IMR-90 (cell line): ENCODE results near the gene OR9Q2.

ENCODE experiments used
- CHD1 ChIP-seq: IDR thresholded peaks from 2 replicates; pipeline ENCODE4 v1.6.1; 2012; ENCODE audit warnings: low read depth, low read length, improper control_type of control experiment
- CTCF ChIP-seq: conservative IDR thresholded peaks from 2 replicates; pipeline ENCODE4 v1.5.1; 2012; ENCODE audit warnings: mild to moderate bottlenecking, low read depth, low read length, improper control_type of control experiment
- FOS ChIP-seq: fragments of 150-350 bp; IDR thresholded peaks from 2 replicates; pipeline ENCODE4 v1.6.1; 2016; ENCODE audit warnings: low read depth, low read length
- MAFK ChIP-seq: IDR thresholded peaks from 2 replicates; pipeline ENCODE4 v1.6.1; 2012; ENCODE audit warnings: low read depth, low read length, improper control_type of control experiment
- MAZ ChIP-seq: IDR thresholded peaks from 2 replicates; pipeline ENCODE4 v1.6.1; 2012; ENCODE audit warnings: low read depth, mild to moderate bottlenecking, low read length, improper control_type of control experiment, moderate library complexity, borderline replicate concordance
- POLR2A ChIP-seq: IDR thresholded peaks from 2 replicates; pipeline ENCODE4 v1.6.1; 2012; ENCODE audit warnings: mild to moderate bottlenecking, low read depth, low read length
- RAD21 ChIP-seq: IDR thresholded peaks from 2 replicates; pipeline ENCODE4 v1.6.1; 2012; ENCODE audit warnings: low read length, improper control_type of control experiment
- RFX5 ChIP-seq: IDR thresholded peaks from 2 replicates; pipeline ENCODE4 v1.8.0; 2012; ENCODE audit warnings: low read depth, mild to moderate bottlenecking, low read length, moderate library complexity
- SMC3 ChIP-seq: fragments of 150-350 bp; IDR thresholded peaks from 2 replicates; pipeline ENCODE4 v1.6.1; 2016; ENCODE audit warnings: low read depth, mild to moderate bottlenecking, antibody characterized with exemption, low read length, moderate library complexity
- TF ChIP-seq, protein P1 (sequence below): fragments of 150-350 bp; IDR thresholded peaks from 2 replicates; pipeline ENCODE4 v1.6.1; 2016; ENCODE audit warnings: low read depth, mild to moderate bottlenecking, low read length, moderate library complexity, borderline replicate concordance

- no peak for TF ChIP-seq MAFK
- no peak for TF ChIP-seq CTCF
- TF ChIP-seq POLR2A: no peak
- TF ChIP-seq RFX5: no peak
- TF ChIP-seq, protein P1, sequence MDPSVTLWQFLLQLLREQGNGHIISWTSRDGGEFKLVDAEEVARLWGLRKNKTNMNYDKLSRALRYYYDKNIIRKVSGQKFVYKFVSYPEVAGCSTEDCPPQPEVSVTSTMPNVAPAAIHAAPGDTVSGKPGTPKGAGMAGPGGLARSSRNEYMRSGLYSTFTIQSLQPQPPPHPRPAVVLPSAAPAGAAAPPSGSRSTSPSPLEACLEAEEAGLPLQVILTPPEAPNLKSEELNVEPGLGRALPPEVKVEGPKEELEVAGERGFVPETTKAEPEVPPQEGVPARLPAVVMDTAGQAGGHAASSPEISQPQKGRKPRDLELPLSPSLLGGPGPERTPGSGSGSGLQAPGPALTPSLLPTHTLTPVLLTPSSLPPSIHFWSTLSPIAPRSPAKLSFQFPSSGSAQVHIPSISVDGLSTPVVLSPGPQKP: no peak
- TF ChIP-seq MAZ: no peak
- TF ChIP-seq SMC3: no peak
- no peak for TF ChIP-seq FOS
- no peak for TF ChIP-seq RAD21
- TF ChIP-seq CHD1: no peak
Observed at GRCh38 chr11:58227956-58228615, 39.2 kb downstream of the OR9Q2 start.
